SIG-M5 treated with dmso at 0.1 percent for 504 hours (cell line): Measurements from ENCODE around the gene GJB6.

Source experiments
- DNase-seq: peaks from one replicate; lab custom pipeline; 2025; ENCODE audit not compliant: unreplicated experiment; lab: John Stamatoyannopoulos, UW

The GJB6 gene

GRCh38 chr13:20188667-20189553 lies 43.2 kb downstream of the GJB6 start:
- peak; percentile 84 for DNase-seq

GRCh38 chr13:20186771-20187170 lies 45.3 kb downstream of the GJB6 start:
- no peak for DNase-seq

GRCh38 chr13:20185366-20186056 lies 46.6 kb downstream of the GJB6 start:
- no peak for DNase-seq

- peak; percentile 88 for DNase-seq
Measured at GRCh38 chr13:20182231-20182846, 49.8 kb downstream of the GJB6 start.

DNA sequence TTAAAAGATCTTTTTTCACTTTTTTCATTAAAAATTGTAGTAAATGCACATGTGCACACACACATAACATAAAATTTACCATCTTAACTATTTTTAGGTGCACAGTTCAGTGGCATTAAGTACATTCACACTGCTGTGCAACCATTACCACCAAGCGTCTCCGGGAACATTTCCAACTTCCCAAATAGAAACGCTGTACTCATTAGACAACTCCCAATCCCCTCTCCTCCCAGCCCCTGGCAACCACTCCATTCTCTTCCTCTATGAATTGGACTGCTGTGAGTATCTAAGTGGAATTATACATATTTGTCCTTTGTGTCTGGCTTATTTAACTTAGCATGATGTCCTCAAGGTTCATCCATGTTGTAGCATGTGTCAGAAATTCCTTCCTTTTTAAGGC lies 50.9 kb downstream of the GJB6 start:
- no peak for DNase-seq

GRCh38 chr13:20178156-20178555 lies 54.0 kb downstream of the GJB6 start:
- no peak for DNase-seq

DNA sequence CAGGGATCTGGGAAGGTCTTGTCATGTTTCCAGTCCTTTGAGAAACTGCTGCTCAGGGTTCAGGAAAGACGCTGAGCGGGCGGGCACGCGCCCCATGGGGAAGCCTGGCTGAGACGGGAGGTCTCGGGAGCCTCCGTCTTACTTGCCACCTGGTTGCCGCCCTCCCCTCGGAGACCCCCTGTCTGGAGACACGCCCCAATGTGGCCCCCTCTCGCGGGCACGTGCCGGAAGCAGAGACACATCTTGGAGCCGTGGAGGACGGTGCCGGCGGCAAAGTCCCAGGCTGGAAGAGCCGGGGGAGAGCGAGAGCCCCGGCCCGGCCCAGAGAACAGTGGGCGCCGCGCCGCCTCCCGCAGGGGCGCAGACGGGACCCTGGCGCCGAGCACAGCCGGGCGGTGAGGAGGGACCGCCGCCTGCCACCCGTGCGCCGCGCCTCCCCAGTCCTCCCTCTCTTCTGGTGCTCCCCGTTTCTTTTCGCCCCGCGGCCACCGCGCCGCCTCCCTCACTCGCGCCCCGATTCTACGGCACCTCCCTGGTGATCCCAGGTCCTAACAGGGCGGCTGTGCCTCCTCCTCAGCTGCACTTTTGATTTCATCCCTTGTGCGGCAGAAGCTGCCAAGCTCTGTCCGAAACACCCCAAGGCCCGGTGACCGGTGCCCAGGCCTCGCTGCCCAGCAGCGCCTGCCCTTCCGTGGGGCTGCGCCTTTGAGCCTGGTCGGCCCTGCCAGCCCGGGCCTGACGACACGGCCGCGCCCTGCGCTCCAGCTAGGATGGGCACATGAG lies 54.9 kb downstream of the GJB6 start:
- no peak for DNase-seq

DNA sequence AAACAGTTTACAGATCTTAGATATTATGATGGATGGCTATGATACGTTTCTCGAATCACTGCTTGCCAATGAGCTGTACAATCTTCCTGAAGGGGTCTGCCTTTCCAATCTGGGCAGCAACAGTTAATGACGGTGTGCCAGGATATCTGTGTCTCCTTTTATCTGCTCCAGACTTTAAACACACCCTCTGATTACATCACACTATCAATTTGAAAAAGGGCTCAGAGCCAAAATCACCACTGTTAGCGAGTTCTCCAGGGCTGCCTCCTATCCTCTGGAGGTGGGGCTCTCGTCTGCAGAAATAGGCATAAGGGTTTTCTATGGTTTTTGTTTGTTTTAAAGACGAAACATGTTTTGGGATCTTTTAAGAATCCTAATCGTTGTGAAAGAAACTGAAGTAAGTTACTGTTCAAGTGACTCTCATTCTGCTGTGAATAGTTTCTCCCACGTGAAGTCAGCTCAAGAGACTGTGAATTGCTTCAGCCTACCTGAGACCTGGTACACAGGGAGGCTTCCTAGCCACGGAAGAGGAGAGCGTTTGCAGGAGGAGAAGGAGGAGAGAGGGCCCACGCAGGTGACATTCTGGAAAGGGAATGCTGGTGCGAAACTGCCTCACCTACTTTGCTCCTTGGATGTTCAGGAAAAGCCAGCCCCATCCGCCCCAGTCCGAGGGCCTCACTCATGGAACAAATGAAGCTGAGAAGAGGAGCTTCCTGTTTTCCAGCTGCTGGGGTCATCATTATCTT lies 56.0 kb downstream of the GJB6 start:
- DNase-seq: no peak

DNA sequence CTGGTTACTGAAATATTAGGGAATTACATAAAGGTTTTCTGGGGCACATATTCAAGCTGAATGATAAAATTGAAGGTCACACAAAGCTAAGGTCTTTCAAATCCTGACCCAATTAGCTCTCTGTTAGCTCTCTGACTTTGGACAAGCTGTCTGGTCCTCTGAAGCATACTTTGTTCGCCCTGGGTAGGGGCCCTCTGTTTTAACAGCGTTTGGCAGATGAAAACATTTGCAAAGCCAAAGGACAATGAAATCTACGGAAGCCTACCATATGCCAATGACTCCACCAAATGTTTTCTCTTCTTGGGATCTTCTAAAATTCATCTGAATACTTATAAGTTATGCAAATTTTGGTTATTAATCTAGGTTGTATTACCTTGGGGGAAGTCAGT lies 56.7 kb downstream of the GJB6 start:
- no peak for DNase-seq

GRCh38 chr13:20174656-20175405 lies 57.3 kb downstream of the GJB6 start:
- DNase-seq: peak; percentile 95

DNA sequence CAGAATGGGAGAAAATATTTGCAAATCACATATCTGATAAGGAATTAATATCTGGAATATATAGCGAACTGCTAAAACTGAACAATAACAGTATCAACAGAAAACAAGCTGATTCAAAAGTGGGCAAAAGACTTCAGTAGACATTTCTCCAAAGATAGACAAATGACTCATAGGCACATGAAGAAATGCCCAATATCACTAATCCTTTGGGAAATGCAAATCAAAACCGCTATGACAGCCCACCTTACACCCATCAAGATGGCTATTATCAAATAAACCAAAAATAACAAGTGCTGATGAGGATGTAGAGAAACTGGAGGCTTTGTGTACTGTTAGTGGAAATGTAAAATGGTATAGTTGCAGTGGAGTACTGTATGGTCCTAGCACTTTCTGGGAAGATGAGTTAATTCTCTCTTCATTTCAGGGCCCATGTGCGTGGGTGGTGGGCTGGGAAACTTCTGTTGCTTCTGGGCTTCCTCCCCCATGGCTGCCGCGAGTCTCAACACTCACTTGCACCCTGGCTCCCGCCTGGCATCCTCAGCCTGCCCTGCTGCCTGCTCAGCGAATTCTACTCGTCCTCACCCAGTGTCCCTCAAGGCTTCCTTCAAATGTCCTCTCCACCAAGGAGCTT lies 58.9 kb downstream of the GJB6 start:
- DNase-seq: no peak
